ENCODE data around the gene KSR2.

The KSR2 gene

GRCh38 chr12:117476341-117476740 lies 492.4 kb downstream of the KSR2 start:
- H3K27ac Mint-ChIP-seq, result no peak overlapping the region
- peaks cover 5% of the 10 kb centered on the region for H3K9me3 Mint-ChIP-seq
- ATAC-seq, result no peak
- H3K4me3 Mint-ChIP-seq, result no peak overlapping the region
- no peaks in the 10 kb centered on the region for H3K27me3 Mint-ChIP-seq
- H3K36me3 Mint-ChIP-seq, result no peaks in the 10 kb centered on the region
- no peaks in the 10 kb centered on the region for H3K4me1 Mint-ChIP-seq

GRCh38 chr12:117473856-117474255 lies 494.9 kb downstream of the KSR2 start:
- no peaks in the 10 kb centered on the region for H3K27me3 Mint-ChIP-seq
- H3K36me3 Mint-ChIP-seq, result no peaks in the 10 kb centered on the region
- ATAC-seq, result no peak
- no peak overlapping the region for H3K27ac Mint-ChIP-seq
- no peaks in the 10 kb centered on the region for H3K4me1 Mint-ChIP-seq
- no peak overlapping the region for H3K4me3 Mint-ChIP-seq
- H3K9me3 Mint-ChIP-seq, result peaks cover 4% of the 10 kb centered on the region

- Mint-ChIP-seq H3K4me3 (no peak overlapping the region), H3K36me3 (no peaks in the 10 kb centered on the region), H3K27ac (no peak overlapping the region), H3K4me1 (no peaks in the 10 kb centered on the region), H3K9me3 (peaks cover 4% of the 10 kb centered on the region), H3K27me3 (no peaks in the 10 kb centered on the region)
- no peak for ATAC-seq
Observed at GRCh38 chr12:117472983-117473382, 495.8 kb downstream of the KSR2 start.

- H3K36me3 Mint-ChIP-seq, result no peaks in the 10 kb centered on the region
- no peak overlapping the region for H3K4me3 Mint-ChIP-seq
- H3K4me1 Mint-ChIP-seq, result no peaks in the 10 kb centered on the region
- ATAC-seq, result no peak
- H3K27me3 Mint-ChIP-seq, result no peaks in the 10 kb centered on the region
- no peak overlapping the region for H3K27ac Mint-ChIP-seq
- H3K9me3 Mint-ChIP-seq, result peaks cover 4% of the 10 kb centered on the region
Observed at GRCh38 chr12:117470804-117471203, 498.0 kb downstream of the KSR2 start.

GRCh38 chr12:117469883-117470483 lies 498.8 kb downstream of the KSR2 start:
- Mint-ChIP-seq H3K4me1 (no peaks in the 10 kb centered on the region), H3K36me3 (no peaks in the 10 kb centered on the region), H3K27me3 (no peaks in the 10 kb centered on the region), H3K9me3 (peaks cover 4% of the 10 kb centered on the region), H3K27ac (no peak overlapping the region), H3K4me3 (no peak overlapping the region)
- no peak for ATAC-seq

GRCh38 chr12:117468016-117468415 lies 500.8 kb downstream of the KSR2 start:
- Mint-ChIP-seq H3K9me3 (peaks cover 7% of the 10 kb centered on the region), H3K27me3 (no peaks in the 10 kb centered on the region), H3K36me3 (no peaks in the 10 kb centered on the region), H3K4me3 (no peak overlapping the region), H3K4me1 (no peaks in the 10 kb centered on the region), H3K27ac (no peak overlapping the region)
- ATAC-seq, result no peak

GRCh38 chr12:117467588-117467987 lies 501.2 kb downstream of the KSR2 start:
- Mint-ChIP-seq H3K27ac (no peak overlapping the region), H3K4me1 (no peaks in the 10 kb centered on the region), H3K9me3 (peaks cover 8% of the 10 kb centered on the region), H3K27me3 (peaks cover 4% of the 10 kb centered on the region), H3K4me3 (no peak overlapping the region), H3K36me3 (no peaks in the 10 kb centered on the region)
- ATAC-seq, result no peak

- Mint-ChIP-seq H3K27ac (no peak overlapping the region), H3K4me1 (no peaks in the 10 kb centered on the region), H3K4me3 (no peak overlapping the region), H3K36me3 (no peaks in the 10 kb centered on the region), H3K27me3 (peaks cover 10% of the 10 kb centered on the region), H3K9me3 (peaks cover 10% of the 10 kb centered on the region)
- peak; percentile 25 for ATAC-seq
Observed at GRCh38 chr12:117466677-117467362, 502.0 kb downstream of the KSR2 start.

GRCh38 chr12:117461732-117462131 lies 507.1 kb downstream of the KSR2 start:
- peaks cover 5% of the 10 kb centered on the region for H3K9me3 Mint-ChIP-seq
- no peaks in the 10 kb centered on the region for H3K36me3 Mint-ChIP-seq
- no peak for ATAC-seq
- peaks cover 10% of the 10 kb centered on the region for H3K27me3 Mint-ChIP-seq
- H3K27ac Mint-ChIP-seq, result no peak overlapping the region
- H3K4me1 Mint-ChIP-seq, result no peaks in the 10 kb centered on the region
- H3K4me3 Mint-ChIP-seq, result no peak overlapping the region

GRCh38 chr12:117459229-117459628 lies 509.6 kb downstream of the KSR2 start:
- Mint-ChIP-seq H3K9me3 (peaks cover 11% of the 10 kb centered on the region), H3K27ac (no peak overlapping the region), H3K4me1 (no peaks in the 10 kb centered on the region), H3K36me3 (no peaks in the 10 kb centered on the region), H3K27me3 (peaks cover 10% of the 10 kb centered on the region), H3K4me3 (no peak overlapping the region)
- ATAC-seq, result no peak

GRCh38 chr12:117457189-117457588 lies 511.6 kb downstream of the KSR2 start:
- peaks cover 8% of the 10 kb centered on the region for H3K9me3 Mint-ChIP-seq
- H3K27ac Mint-ChIP-seq, result no peak overlapping the region
- H3K4me3 Mint-ChIP-seq, result no peak overlapping the region
- H3K36me3 Mint-ChIP-seq, result no peaks in the 10 kb centered on the region
- ATAC-seq, result no peak
- H3K4me1 Mint-ChIP-seq, result no peaks in the 10 kb centered on the region
- peaks cover 1% of the 10 kb centered on the region for H3K27me3 Mint-ChIP-seq

- ATAC-seq, result no peak
- no peak overlapping the region for H3K27ac Mint-ChIP-seq
- H3K4me3 Mint-ChIP-seq, result no peak overlapping the region
- H3K36me3 Mint-ChIP-seq, result no peaks in the 10 kb centered on the region
- peaks cover 8% of the 10 kb centered on the region for H3K9me3 Mint-ChIP-seq
- no peaks in the 10 kb centered on the region for H3K27me3 Mint-ChIP-seq
- no peaks in the 10 kb centered on the region for H3K4me1 Mint-ChIP-seq
Observed at GRCh38 chr12:117456076-117456475, 512.7 kb downstream of the KSR2 start.

GRCh38 chr12:117453961-117454360 lies 514.8 kb downstream of the KSR2 start:
- Mint-ChIP-seq H3K36me3 (no peaks in the 10 kb centered on the region), H3K4me1 (no peaks in the 10 kb centered on the region), H3K9me3 (peaks cover 8% of the 10 kb centered on the region), H3K27me3 (no peaks in the 10 kb centered on the region), H3K27ac (no peak overlapping the region), H3K4me3 (no peak overlapping the region)
- no peak for ATAC-seq

GRCh38 chr12:117452112-117452511 lies 516.7 kb downstream of the KSR2 start:
- H3K27ac Mint-ChIP-seq, result no peak overlapping the region
- H3K4me3 Mint-ChIP-seq, result no peak overlapping the region
- no peak for ATAC-seq
- H3K4me1 Mint-ChIP-seq, result no peaks in the 10 kb centered on the region
- H3K9me3 Mint-ChIP-seq, result peaks cover 8% of the 10 kb centered on the region
- no peaks in the 10 kb centered on the region for H3K27me3 Mint-ChIP-seq
- H3K36me3 Mint-ChIP-seq, result no peaks in the 10 kb centered on the region

GRCh38 chr12:117450209-117450608 lies 518.6 kb downstream of the KSR2 start:
- Mint-ChIP-seq H3K9me3 (peaks cover 6% of the 10 kb centered on the region), H3K27ac (no peak overlapping the region), H3K27me3 (no peaks in the 10 kb centered on the region), H3K36me3 (no peaks in the 10 kb centered on the region), H3K4me1 (no peaks in the 10 kb centered on the region), H3K4me3 (no peak overlapping the region)
- no peak for ATAC-seq

GRCh38 chr12:117447665-117448366 lies 521.0 kb downstream of the KSR2 start:
- Mint-ChIP-seq H3K27me3 (no peaks in the 10 kb centered on the region), H3K27ac (no peak overlapping the region), H3K4me1 (no peaks in the 10 kb centered on the region), H3K9me3 (no peaks in the 10 kb centered on the region), H3K4me3 (no peak overlapping the region), H3K36me3 (no peaks in the 10 kb centered on the region)
- no peak for ATAC-seq

Measured in stimulated activated memory B cell treated with anti-CD40 and anti-IgM and Interleukin-4, amounts not matched to agents 10 μg/mL and 1 μg/mL and 100 μg/mL, for 72 hours (primary cell).